ENCODE data around the gene CNIH2.
"Not testable (repeated sequence)": the region's sequence is repeated elsewhere in the genome, so short reads cannot be mapped to it uniquely, and the experiment has no call there.

CNIH2 gene

GRCh38 chr11:66292543-66293332 is 14.8 kb downstream of the CNIH2 start:
- DNase-seq, result no peak

GRCh38 chr11:66293352-66293751 is 15.4 kb downstream of the CNIH2 start:
- DNase-seq, result no peak

- no peak for DNase-seq
Observed at GRCh38 chr11:66293777-66294625, 16.0 kb downstream of the CNIH2 start.

GRCh38 chr11:66294626-66295620 is 16.9 kb downstream of the CNIH2 start:
- no peak for DNase-seq

GRCh38 chr11:66297610-66298009 is 19.6 kb downstream of the CNIH2 start:
- DNase-seq, result no peak

- DNase-seq, result no peak
Observed at GRCh38 chr11:66299186-66299585, 21.2 kb downstream of the CNIH2 start.

GRCh38 chr11:66302656-66303055 is 24.7 kb downstream of the CNIH2 start:
- no peak for DNase-seq

- DNase-seq, result no peak
Observed at GRCh38 chr11:66309475-66309874, 31.5 kb downstream of the CNIH2 start.

GRCh38 chr11:66310324-66310723 is 32.3 kb downstream of the CNIH2 start:
- DNase-seq, result no peak

GRCh38 chr11:66310803-66311440 is 32.9 kb downstream of the CNIH2 start:
- not testable (repeated sequence) for DNase-seq

- DNase-seq, result no peak
Observed at GRCh38 chr11:66311470-66311964, 33.5 kb downstream of the CNIH2 start.

- peak; percentile 99 for DNase-seq
Observed at GRCh38 chr11:66311965-66312548, 34.1 kb downstream of the CNIH2 start.

GRCh38 chr11:66312549-66313320 is 34.8 kb downstream of the CNIH2 start:
- peak; percentile 99 for DNase-seq

GRCh38 chr11:66313321-66314185 is 35.6 kb downstream of the CNIH2 start:
- DNase-seq, result no peak

- DNase-seq, result no peak
Observed at GRCh38 chr11:66314186-66314501, 36.2 kb downstream of the CNIH2 start.

- DNase-seq, result no peak
Observed at GRCh38 chr11:66314561-66315497, 36.9 kb downstream of the CNIH2 start.

- no peak for DNase-seq
Observed at GRCh38 chr11:66315498-66315885, 37.5 kb downstream of the CNIH2 start.

GRCh38 chr11:66315921-66316811 is 38.2 kb downstream of the CNIH2 start:
- no peak for DNase-seq

Measured in CD4-positive, alpha-beta T cell treated with Interleukin-15 for 1 hour (primary cell).